GM19099 (cell line): ENCODE results near the gene AIRE.

Experiments used
- POLR2A ChIP-seq: IDR thresholded peaks from 3 replicates; pipeline ENCODE4 v1.6.1; 2011; ENCODE audit warnings: low read depth; ENCODE audit not compliant: insufficient read length; ENCODE audit errors: extremely low read depth

The AIRE gene

DNA sequence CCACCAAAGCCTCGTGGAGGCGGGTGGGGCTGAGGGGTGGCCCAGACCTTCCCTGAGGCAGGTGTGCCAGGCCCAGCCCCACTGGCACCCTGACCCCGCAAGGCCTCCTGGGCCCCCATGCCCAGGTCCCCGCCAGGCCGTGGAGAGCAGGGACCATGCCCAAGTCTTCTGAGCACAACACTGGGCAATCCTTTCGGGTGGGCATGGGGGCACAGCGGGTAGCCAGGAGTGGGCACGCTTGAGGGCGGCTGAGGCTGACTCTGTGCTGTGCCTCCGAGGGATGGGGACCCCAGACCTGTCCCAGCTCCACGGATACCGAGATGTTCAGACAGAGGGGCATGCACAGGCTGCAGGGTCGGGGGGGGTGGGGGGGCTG, 40.6 kb downstream of the AIRE start:
- no peak for TF ChIP-seq POLR2A

DNA sequence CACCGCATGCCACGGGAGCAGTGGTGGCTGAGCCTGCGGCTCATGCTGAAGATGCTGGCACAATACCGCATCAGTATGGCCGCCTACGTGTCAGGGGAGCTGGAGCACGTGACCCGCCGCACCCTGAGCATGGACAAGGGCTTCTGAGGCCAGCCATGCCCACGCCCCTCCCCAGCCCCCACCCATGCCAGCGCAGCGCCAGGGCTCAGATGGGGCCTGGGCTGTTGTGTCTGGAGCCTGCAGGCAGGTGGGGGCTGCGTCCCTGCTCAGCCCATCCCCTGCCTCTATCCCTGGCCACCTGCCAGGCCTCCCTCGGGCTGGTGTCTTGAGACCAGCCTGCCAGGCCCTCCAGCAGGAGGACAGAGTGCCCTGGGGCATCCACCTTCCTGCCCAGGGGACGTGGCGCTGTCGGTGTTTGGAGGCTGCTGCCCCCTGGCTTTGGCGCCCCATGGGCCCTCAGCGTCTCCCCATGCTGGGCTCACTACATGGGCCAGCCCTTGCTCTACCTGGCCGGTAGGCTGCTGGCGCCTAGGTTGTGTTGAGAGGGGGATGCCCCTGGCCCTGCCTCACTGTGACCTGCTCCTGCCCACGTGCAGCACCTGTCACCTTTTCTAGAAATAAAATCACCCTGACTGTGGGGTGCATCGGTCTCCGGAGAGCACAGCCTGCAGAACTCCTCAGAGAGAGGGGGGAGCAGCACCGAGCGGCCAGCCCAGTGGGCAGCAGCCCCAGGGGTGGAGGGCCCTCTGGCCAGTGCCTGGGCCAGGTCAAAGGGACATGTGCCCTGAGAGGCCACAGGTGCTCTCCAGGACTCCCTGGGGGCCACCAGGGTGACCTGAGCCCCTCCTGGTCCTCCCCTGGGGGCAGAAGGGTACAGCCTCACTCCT, 41.3 kb downstream of the AIRE start:
- TF ChIP-seq POLR2A = no peak

DNA sequence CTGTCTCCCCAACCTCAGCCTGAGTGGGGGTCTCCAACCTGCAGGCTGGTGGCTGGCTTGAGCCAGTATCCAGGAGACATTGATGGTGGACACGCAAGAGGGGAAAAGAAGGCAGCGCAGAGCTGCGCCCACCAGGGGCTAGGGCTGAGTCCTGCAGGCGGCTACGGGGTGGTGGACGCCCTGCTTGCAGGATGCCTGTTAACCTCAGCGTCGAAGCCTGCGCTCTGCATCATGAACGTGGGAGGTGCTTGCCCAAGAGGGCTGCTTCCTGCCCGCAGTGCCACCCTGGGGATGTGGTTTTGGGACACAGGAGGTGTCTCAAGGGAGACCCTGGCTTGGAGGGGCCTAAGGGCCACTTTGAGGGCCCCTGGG, 41.9 kb downstream of the AIRE start:
- TF ChIP-seq POLR2A = no peak

DNA sequence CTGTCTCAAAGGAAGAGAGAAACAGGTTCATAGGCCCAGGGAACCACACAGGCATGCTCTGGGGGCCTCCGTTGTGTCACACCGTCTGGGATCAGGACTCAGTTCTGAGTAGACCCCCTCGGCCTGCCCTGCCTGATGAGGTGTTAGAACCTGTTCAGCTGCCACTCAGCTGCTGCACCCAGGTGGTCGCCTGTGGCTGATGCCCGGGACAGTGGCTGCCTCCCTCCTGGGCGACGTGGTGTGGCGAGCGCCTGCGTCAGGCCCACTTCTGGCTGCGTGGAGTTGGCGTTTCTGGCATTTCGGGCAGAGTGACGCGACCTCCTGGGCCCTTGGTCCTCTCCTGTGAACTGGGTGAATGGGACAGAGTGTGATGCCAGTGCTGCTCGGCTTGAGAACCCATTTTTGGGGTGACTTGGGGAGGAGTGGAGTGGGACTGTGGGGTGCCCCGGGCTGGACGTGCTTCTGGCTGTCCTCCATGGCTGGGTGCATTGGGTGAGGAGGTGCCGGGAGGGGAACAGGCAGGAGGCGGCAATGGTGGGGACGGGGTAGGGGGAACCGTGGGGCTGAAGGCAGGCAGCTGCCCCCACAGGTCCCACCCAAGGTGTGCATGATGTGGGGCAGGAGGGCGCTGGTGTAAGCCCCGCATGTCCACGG, 42.7 kb downstream of the AIRE start:
- no peak for TF ChIP-seq POLR2A

DNA sequence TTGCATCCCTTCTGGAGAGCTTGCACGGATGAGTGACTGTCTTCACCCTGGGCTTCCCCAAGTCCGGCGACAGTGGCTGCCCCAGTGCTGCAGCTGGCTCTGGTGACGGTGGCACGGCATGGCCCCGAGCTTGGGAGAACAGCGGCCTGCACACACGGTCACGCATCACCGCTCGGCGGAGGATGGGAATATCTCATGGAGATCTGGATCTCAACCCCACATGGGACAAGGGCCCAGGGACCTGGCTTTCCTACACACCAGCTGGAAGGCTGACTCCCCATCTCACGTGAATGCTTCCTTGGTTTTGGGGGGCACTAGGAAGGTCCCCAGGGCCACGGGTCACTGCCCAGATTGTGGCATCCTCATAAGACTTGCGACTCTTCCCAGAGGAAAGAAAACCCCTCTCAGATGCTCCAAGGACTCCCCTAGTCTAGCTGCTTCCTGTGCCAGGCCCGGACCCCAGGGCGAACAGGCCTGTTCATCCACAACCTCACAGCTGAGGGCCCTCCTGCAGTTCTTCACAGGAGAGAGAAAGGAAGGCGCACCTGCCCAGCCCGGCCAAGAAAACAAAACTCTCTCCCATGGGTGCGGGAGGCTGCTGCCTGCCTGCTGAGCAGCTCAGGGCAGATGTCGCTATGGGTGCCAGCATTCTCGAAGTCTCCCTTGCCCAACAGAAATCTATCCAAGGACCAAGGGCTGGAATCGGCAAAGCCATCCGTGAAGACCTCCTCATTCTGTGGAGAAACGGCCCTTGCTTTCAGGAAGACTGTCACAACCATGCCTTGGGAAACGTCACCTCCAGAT, 43.6 kb downstream of the AIRE start:
- no peak for TF ChIP-seq POLR2A

DNA sequence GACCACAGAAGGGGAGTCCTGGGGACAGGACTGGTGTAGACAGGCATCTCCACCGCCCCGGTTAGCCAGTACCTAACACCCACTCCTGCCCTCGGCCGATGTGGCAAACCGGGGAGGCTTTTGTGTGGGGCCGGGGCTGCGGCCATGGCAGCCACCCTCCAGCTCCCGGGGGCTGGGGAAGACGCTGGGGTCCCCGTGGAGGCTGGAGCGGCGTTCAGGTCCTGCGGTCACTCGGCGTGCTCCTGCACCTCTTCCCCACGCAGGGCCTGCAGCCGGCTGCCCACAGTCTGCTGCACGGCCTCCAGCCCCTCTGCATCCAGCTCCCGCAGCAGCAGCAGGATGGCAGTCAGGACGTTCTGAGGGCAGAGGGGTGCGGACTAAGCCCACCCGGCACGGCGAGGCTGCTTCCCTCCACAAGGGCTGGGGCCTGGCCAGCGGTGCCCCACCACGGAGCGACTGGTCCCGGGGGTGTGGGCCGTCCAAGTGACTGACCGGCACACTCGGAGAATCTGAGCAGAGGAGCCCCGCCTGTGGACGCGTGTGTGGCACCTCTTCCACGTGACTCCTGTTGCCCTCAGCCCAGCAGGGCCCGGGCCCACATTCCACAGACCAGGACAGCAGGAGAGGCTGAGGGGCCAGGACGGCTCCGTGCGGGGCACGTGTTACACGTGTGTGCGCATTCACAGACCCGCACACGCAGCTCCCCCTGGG, 44.5 kb downstream of the AIRE start:
- TF ChIP-seq POLR2A = peak; percentile 6

DNA sequence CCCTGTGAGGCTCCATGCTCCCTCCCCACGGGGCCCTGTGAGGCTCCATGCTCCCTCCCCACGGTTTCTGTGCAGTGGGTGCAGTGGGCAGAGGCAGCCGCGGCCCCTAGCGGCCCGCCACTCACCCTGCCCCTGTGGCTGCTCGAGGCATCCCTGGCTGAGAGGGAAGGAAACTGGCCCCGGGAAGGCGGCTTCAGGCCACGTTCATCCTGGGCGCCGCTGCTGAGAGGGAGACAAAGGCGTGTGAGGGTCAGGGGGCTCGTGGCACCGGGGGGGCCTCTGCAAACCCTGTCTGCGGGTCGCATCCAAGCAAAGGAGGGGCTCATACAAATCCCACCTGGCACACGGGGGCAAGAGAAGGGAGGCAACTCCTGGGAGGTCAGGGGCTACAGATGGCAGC, 45.0 kb downstream of the AIRE start:
- TF ChIP-seq POLR2A = no peak

DNA sequence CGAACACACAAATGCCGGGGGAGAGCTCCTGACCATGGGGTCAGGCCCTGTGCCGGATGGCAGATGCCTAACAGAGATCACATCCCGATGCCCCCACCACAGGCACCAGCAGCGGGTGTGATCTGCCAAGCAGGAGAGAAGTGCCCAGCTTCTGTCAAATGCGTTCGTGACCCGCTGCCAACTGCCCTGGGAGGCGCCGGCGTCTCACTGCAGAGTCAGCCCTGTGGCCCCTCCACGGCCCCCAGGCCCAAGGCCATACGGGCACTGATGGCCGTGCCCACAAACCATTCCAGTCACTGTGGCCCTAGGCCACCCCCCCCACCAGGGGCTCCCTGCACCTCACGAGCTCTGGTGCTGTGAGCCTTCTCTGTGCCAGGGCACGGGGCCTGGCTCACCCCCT, 45.5 kb downstream of the AIRE start:
- TF ChIP-seq POLR2A = no peak

DNA sequence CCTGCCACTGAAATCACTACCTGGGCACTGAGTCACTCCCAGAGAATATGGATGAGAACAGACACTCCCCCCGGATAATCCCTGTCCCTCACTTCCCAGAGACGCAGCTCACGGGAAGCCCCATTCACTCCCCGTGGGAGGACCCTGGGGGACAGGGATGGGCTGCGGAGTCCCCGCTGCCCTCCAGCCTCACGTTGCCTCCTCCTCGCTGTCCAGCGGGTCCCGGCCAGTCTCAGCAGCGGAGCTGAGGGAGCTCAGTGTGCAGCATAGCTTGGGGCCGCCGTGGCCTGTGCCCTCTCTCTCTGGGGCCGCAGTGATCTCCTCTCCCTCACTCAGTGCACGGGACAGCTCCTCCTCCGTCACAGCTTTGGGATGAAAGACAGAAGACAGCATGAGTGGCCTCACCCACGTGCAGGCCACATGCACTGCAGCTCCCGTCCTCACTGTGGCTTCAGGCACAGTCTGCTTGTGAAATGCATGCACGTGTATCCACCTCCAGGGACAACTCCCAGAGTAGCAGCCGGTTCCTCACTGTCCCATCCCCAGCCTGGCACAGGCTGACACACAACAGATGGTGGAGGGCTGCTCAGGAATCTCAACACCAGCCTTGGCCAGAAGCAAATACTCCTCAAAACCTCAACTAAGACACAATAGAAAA, 46.1 kb downstream of the AIRE start:
- TF ChIP-seq POLR2A = no peak

DNA sequence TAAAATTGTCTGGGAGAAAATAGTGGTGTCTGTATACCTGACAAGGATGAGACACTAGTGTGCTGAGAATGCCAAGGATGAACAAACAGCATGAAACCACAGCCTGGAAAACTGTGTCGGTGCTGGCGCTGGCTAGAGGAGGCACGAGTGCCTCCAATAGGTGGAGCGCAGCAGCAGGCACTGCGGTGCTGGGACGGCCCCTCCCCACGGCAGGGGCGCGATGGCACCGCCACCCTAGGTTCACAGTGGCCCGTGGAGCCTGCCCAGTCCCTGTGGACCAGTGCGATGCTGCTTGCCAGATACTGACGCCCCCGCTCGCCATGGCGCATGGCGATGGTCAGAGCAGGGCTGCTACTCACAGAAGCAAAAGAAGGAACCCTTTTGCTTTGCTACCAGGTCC, 46.7 kb downstream of the AIRE start:
- peak; percentile 24 for TF ChIP-seq POLR2A

DNA sequence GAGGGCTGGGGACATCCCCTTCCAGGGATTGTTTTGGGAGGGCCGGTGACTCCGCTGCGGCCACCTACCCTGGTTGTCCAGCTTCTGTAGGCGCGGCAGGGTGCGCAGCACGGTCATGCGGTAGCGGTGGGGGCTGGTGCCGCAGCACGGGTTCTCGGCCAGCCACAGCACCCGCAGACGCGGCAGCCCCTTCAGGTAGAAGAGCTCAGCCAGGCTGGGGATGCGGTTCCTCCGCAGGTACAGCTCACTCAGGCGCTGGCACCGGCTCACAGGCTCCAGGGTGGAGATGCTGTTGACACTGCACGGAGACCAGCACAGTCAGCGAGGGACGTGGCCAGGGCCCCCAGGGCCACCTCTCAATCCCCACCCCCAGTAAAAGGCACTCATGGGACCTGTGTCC, 47.3 kb downstream of the AIRE start:
- TF ChIP-seq POLR2A = no peak

DNA sequence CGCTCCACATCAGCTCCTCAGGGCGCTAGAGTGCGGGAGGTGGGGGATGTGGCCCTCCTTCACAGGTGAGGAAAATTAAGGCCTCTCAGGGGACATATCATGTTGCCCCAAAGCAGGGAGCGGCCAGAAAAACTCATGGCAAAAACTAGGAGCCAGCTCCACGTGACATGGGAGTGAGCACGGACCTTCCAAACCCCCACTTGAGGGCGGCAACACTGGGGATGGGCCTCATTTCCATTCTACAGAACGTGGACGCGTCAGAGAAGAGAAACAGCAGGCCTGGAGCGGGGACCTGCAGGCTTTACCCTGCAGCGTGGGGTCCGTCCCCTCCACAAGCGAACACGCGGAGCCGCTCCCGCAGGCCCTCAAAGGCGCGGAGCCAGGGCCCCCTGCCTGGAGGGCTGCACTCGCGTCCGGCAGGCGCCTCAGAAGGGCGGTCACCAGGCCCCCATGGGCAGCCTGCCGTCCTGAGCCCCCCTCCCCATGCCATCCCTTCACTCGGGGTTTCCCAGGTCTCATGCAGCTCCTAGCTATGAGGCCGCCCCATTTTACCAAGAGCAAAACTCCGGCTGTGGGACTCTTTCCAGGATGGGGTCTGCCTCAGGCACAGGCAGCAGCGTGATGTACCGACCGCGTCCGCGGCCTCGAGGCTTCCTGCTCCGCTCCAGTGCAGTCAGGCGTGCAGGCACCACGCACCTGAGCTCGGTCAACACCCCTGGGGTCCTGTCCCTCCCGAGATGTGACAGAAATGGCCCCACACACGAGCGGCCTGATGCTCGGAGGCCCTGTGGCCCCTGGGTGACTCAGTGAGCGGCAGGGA, 48.0 kb downstream of the AIRE start:
- TF ChIP-seq POLR2A = no peak

DNA sequence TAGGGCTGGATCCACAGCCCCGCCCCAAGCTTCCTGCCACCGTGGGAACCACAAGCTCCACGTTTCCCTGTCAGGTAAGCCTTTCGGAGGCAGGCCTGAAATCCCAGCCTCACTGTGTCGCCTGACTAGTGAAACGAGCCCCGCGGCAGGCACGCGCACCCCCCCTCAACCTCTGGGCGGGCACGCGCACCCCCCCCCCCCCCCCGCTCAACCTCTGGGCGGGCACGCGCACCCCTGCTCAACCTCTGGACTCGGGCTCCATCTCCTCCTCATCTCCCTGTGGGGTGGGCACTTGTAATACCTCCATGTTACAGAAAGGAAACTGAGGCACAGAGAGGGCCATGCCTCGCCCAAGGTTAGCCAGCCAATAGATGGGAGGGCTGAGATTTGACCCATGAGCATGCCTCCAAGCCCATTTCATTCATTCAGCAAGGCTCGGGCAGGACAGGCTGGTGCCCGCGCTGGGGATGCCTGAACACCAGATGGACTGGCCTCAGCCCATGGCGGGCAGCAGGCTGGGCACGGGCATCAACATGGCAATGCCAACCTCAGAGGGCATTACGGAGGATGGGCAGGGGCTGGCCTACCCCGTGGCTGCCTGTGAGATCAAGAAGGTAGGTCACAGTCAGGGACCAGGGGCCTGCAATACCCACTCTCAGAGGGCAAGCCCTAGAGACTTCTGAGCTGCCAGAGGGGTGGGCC, 48.8 kb downstream of the AIRE start:
- no peak for TF ChIP-seq POLR2A
